GM12878 (cell line): Measurements from ENCODE around the gene IRF9. TPM values are rescaled to one million over a fixed set of nuclear protein-coding genes. Genes with fewer than 3 reads are reported as not detected.
A peak's percentile ranks its signal among the peaks of the same experiment; 100 is the strongest.

ENCODE experiments used
- BCL11A ChIP-seq: IDR thresholded peaks from 2 replicates; pipeline ENCODE4 v1.6.1; 2011; ENCODE audit warnings: low read depth, low read length
- FOXK2 ChIP-seq: fragments of 450-650 bp; IDR thresholded peaks from 2 replicates; pipeline ENCODE4 v1.6.1; 2017; ENCODE audit warnings: mild to moderate bottlenecking, moderate library complexity
- HDAC6 ChIP-seq: fragments of 200-600 bp; sonication (generic); IDR thresholded peaks from one replicate; pipeline ENCODE4 v1.8.0; 2017; ENCODE audit warnings: antibody characterized with exemption; ENCODE audit not compliant: unreplicated experiment
- KAT2A ChIP-seq: conservative IDR thresholded peaks from 2 replicates; pipeline ENCODE4 v1.6.1; 2011; ENCODE audit warnings: low read depth, low read length; ENCODE audit not compliant: control insufficient read depth
- KDM1A ChIP-seq: fragments of 200-600 bp; sonication (generic); IDR thresholded peaks from 2 replicates; pipeline ENCODE4 v1.6.1; 2016; ENCODE audit warnings: borderline replicate concordance
- KLF5 ChIP-seq: fragments of 450-650 bp; IDR thresholded peaks from 2 replicates; pipeline ENCODE4 v1.6.1; 2014; ENCODE audit warnings: mild to moderate bottlenecking; ENCODE audit not compliant: partially characterized antibody
- LARP7 ChIP-seq: fragments of 450-650 bp; IDR thresholded peaks from 2 replicates; pipeline ENCODE4 v1.6.1; 2017; ENCODE audit warnings: mild to moderate bottlenecking
- MYC ChIP-seq: IDR thresholded peaks from 2 replicates; pipeline ENCODE4 v1.6.1; 2011; ENCODE audit warnings: mild to moderate bottlenecking, low read length, moderate library complexity, inconsistent platforms; ENCODE audit not compliant: insufficient read depth, insufficient replicate concordance, insufficient read length, severe bottlenecking
- NFXL1 ChIP-seq: fragments of 450-650 bp; IDR thresholded peaks from 2 replicates; pipeline ENCODE4 v1.6.1; 2017; ENCODE audit warnings: antibody characterized with exemption, mild to moderate bottlenecking, borderline replicate concordance
- NR2F1 ChIP-seq: fragments of 450-650 bp; conservative IDR thresholded peaks from 2 replicates; pipeline ENCODE4 v1.6.1; 2017; ENCODE audit warnings: mild to moderate bottlenecking
- RCOR1 ChIP-seq: conservative IDR thresholded peaks from 2 replicates; pipeline ENCODE4 v1.6.1; 2012; ENCODE audit warnings: low read depth, low read length, improper control_type of control experiment
- SRF ChIP-seq, 2 experiments: IDR thresholded peaks; 2 replicates each; pipeline ENCODE4 v1.6.1; 2011; ENCODE audit warnings: low read depth in 2 of 2, low read length in 2 of 2, mild to moderate bottlenecking in 1 of 2, moderate library complexity in 1 of 2
- WRNIP1 ChIP-seq: IDR thresholded peaks from 2 replicates; pipeline ENCODE4 v1.6.1; 2011; ENCODE audit warnings: low read depth, low read length, improper control_type of control experiment, borderline replicate concordance
- polyA plus RNA-seq, 11 experiments: library from polyadenylated mRNA; depleted of rRNA in 4 of 11; unstranded in 6 of 11; stranded (reverse) in 5 of 11; fragments of >200 nt; fragmentation: Nextera tagmentation in 4 of 11; fragmentation: Illumina TruSeq in 1 of 11; extraction: Ambion mirVana in 4 of 11; extraction: Trizol in 1 of 11; gene quantifications; 1 replicate in 1 of 11; 2 replicates in 10 of 11; pipeline versions ENCODE4 v1.2.1 to v1.2.3, GENCODE V29; 2011 to 2016; ENCODE audit warnings: inconsistent platforms in 2 of 11, missing spikeins in 2 of 11, low read depth in 1 of 11
- total RNA-seq, 4 experiments: library from RNA; depleted of rRNA in 3 of 4; stranded (reverse); fragments of >200 nt in 3 of 4; fragmentation: Illumina TruSeq in 1 of 4; extraction: Trizol in 1 of 4; gene quantifications; 2 replicates each; pipeline versions ENCODE4 v1.2.1 to v1.2.3, GENCODE V29; 2013 to 2021
- TF ChIP-seq, protein P1 (sequence below): fragments of 450-650 bp; IDR thresholded peaks from 2 replicates; pipeline ENCODE4 v1.6.1; 2017; ENCODE audit warnings: antibody characterized with exemption, mild to moderate bottlenecking, moderate library complexity
- TF ChIP-seq, protein P2 (sequence below): IDR thresholded peaks from 2 replicates; pipeline ENCODE4 v1.6.1; 2011; ENCODE audit warnings: borderline replicate concordance, low read depth, mild to moderate bottlenecking, moderate library complexity, mixed read lengths, low read length; ENCODE audit not compliant: insufficient read depth; ENCODE audit errors: extremely low read length
- TF ChIP-seq, protein P3 (sequence below): fragments of 450-650 bp; IDR thresholded peaks from 2 replicates; pipeline ENCODE4 v1.6.1; 2017; ENCODE audit warnings: mild to moderate bottlenecking, moderate library complexity
- TF ChIP-seq, protein P4 (sequence below): IDR thresholded peaks from 2 replicates; pipeline ENCODE4 v1.6.1; 2012; ENCODE audit warnings: mild to moderate bottlenecking, low read depth, low read length

The IRF9 gene
- total and polyA plus RNA-seq, 10 of the 15 experiments (the other 5 are each of a cell fraction or from before 2014, with no cell fraction given): 47.6 to 234 (median 148) TPM

DNA sequence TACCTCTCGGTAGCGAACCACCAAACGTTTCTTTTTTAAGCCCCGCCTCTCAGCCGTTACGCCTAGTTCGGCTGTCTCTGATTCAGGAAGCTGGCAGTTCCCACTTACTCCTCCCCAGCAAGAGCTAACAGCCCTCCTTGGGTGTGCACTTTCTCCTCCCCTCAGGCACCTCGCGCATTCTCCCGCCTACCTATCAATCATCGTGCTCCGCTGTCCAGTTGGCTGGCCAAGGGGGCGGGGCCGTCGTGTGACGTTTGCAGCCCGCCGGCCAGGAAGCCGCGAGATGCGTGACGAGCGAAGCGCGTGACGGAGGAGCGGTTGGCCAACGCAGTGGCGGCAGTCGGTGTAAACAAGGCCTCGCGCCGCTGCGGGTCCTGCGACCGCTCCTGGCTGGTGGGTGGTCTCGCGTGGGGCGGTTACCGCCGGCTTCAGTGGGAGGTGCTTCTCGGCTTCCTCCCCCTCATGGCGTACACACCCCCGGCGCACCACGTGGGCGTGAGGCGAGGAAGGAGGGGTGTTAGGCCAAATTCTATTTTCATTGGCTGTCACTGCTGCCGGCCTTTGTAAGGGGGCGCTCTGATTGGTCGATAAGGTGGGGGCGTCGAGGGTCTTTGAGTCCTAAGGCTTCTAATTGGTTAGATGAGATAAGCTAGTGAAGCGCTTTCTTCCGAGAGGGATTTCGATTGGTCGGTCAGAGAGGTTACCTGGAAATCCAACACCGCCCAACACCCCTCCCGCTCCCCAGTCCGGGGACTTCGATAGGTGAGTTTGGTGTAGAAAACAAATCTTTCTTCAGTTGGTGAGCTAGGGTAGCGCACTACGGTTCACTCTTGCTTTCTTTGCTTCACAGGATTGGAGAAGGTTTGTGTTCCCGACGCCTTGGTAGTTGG lies 46.3 kb upstream of the IRF9 start, which contains the start of the genes DCAF11 and NRL (continued):
- TF ChIP-seq, protein P1, sequence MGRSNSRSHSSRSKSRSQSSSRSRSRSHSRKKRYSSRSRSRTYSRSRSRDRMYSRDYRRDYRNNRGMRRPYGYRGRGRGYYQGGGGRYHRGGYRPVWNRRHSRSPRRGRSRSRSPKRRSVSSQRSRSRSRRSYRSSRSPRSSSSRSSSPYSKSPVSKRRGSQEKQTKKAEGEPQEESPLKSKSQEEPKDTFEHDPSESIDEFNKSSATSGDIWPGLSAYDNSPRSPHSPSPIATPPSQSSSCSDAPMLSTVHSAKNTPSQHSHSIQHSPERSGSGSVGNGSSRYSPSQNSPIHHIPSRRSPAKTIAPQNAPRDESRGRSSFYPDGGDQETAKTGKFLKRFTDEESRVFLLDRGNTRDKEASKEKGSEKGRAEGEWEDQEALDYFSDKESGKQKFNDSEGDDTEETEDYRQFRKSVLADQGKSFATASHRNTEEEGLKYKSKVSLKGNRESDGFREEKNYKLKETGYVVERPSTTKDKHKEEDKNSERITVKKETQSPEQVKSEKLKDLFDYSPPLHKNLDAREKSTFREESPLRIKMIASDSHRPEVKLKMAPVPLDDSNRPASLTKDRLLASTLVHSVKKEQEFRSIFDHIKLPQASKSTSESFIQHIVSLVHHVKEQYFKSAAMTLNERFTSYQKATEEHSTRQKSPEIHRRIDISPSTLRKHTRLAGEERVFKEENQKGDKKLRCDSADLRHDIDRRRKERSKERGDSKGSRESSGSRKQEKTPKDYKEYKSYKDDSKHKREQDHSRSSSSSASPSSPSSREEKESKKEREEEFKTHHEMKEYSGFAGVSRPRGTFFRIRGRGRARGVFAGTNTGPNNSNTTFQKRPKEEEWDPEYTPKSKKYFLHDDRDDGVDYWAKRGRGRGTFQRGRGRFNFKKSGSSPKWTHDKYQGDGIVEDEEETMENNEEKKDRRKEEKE: no peak
- TF ChIP-seq NR2F1 (0 out of 2 replicates have a peak, but pooled peaks have one; percentile 7), KDM1A (no peak), NFXL1 (no peak), RCOR1 (peak; percentile 22; the same call in 1 of the 2 replicates), LARP7 (no peak), MYC (peak; percentile 71), HDAC6 (no peak), BCL11A (no peak), FOXK2 (peak; percentile 91), KAT2A (no peak), WRNIP1 (0 out of 2 replicates have a peak, but pooled peaks have one; percentile 24), KLF5 (peak; percentile 91), SRF (IDR thresholded peaks at IDR 0.05; ENCODE audit: low read depth in 2 of 2, low read length in 2 of 2) (peak in 1 of 2 experiments; percentile 33; a peak in 1 of 4 replicates)
- TF ChIP-seq, protein P2, sequence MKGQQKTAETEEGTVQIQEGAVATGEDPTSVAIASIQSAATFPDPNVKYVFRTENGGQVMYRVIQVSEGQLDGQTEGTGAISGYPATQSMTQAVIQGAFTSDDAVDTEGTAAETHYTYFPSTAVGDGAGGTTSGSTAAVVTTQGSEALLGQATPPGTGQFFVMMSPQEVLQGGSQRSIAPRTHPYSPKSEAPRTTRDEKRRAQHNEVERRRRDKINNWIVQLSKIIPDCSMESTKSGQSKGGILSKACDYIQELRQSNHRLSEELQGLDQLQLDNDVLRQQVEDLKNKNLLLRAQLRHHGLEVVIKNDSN: peak; percentile 91
- TF ChIP-seq, protein P3, sequence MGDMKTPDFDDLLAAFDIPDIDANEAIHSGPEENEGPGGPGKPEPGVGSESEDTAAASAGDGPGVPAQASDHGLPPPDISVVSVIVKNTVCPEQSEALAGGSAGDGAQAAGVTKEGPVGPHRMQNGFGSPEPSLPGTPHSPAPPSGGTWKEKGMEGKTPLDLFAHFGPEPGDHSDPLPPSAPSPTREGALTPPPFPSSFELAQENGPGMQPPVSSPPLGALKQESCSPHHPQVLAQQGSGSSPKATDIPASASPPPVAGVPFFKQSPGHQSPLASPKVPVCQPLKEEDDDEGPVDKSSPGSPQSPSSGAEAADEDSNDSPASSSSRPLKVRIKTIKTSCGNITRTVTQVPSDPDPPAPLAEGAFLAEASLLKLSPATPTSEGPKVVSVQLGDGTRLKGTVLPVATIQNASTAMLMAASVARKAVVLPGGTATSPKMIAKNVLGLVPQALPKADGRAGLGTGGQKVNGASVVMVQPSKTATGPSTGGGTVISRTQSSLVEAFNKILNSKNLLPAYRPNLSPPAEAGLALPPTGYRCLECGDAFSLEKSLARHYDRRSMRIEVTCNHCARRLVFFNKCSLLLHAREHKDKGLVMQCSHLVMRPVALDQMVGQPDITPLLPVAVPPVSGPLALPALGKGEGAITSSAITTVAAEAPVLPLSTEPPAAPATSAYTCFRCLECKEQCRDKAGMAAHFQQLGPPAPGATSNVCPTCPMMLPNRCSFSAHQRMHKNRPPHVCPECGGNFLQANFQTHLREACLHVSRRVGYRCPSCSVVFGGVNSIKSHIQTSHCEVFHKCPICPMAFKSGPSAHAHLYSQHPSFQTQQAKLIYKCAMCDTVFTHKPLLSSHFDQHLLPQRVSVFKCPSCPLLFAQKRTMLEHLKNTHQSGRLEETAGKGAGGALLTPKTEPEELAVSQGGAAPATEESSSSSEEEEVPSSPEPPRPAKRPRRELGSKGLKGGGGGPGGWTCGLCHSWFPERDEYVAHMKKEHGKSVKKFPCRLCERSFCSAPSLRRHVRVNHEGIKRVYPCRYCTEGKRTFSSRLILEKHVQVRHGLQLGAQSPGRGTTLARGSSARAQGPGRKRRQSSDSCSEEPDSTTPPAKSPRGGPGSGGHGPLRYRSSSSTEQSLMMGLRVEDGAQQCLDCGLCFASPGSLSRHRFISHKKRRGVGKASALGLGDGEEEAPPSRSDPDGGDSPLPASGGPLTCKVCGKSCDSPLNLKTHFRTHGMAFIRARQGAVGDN: no peak
- TF ChIP-seq, protein P4, sequence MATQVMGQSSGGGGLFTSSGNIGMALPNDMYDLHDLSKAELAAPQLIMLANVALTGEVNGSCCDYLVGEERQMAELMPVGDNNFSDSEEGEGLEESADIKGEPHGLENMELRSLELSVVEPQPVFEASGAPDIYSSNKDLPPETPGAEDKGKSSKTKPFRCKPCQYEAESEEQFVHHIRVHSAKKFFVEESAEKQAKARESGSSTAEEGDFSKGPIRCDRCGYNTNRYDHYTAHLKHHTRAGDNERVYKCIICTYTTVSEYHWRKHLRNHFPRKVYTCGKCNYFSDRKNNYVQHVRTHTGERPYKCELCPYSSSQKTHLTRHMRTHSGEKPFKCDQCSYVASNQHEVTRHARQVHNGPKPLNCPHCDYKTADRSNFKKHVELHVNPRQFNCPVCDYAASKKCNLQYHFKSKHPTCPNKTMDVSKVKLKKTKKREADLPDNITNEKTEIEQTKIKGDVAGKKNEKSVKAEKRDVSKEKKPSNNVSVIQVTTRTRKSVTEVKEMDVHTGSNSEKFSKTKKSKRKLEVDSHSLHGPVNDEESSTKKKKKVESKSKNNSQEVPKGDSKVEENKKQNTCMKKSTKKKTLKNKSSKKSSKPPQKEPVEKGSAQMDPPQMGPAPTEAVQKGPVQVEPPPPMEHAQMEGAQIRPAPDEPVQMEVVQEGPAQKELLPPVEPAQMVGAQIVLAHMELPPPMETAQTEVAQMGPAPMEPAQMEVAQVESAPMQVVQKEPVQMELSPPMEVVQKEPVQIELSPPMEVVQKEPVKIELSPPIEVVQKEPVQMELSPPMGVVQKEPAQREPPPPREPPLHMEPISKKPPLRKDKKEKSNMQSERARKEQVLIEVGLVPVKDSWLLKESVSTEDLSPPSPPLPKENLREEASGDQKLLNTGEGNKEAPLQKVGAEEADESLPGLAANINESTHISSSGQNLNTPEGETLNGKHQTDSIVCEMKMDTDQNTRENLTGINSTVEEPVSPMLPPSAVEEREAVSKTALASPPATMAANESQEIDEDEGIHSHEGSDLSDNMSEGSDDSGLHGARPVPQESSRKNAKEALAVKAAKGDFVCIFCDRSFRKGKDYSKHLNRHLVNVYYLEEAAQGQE: no peak
